HCT116 (cell line): Measurements from ENCODE around the gene XPO4. TPM values are rescaled to one million over a fixed set of nuclear protein-coding genes. Genes with fewer than 3 reads are reported as not detected.

ENCODE experiments used
- ATAC-seq: fragments of 200-7000 bp; cut with Tn5 transposase; 2 replicates; pipeline ENCODE4 v1.9.1; 2020; ENCODE audit warnings: mild to moderate bottlenecking, moderate library complexity
- BruUV-seq: library from RNA; stranded (reverse); fragments of 400-500 nt; replicated peaks from 2 replicates; lab custom pipeline; 2021; lab: Mats Ljungman, UMichigan
- CTCF ChIA-PET: fragments of 300-600 bp; sonication (Branson Sonifier 250); formaldehyde crosslinking; loops from one replicate; lab custom pipeline; 2021; ENCODE audit warnings: antibody characterized with exemption; lab: Charles Lee
- POLR2A ChIA-PET: fragments of 300-600, 350-600 bp; sonication (Branson Sonifier 250); formaldehyde crosslinking; loops from one replicate; lab custom pipeline; 2021; ENCODE audit warnings: antibody characterized with exemption; lab: Charles Lee
- RAD21 ChIA-PET, 2 experiments: fragments of 300-600 bp; sonication (Branson Sonifier 250); formaldehyde crosslinking; loops; one replicate each; lab custom pipeline; 2023; ENCODE audit warnings: low total read pairs in 2 of 2; ENCODE audit not compliant: uncharacterized antibody in 2 of 2, unreplicated experiment in 2 of 2, low non-redundant PET in 1 of 2; lab: Charles Lee
- DNase-seq: peaks from one replicate; pipeline ENCODE4 v3.0.0-alpha.2; 2010; ENCODE audit warnings: low read depth, low spot score
- H2AFZ ChIP-seq: fragments of 200-600 bp; shearing (Covaris generic), sonication (generic); 2 replicates; pipeline ENCODE4 v1.6.1; 2017; ENCODE audit warnings: low read depth, mixed run types, mixed read lengths, antibody characterized with exemption, low read length; ENCODE audit not compliant: poor library complexity, severe bottlenecking
- H3K27ac ChIP-seq: 2 replicates; pipeline ENCODE4 v1.5.1; 2012; ENCODE audit warnings: low read depth, low read length
- H3K27me3 ChIP-seq: fragments of 200-600 bp; sonication (generic); 2 replicates; pipeline ENCODE4 v1.6.1; 2016; ENCODE audit warnings: mixed run types, low read length, mixed read lengths; ENCODE audit not compliant: insufficient read depth
- H3K36me3 ChIP-seq, 2 experiments: fragments of 200-500 bp in 1 of 2; fragments of 200-600 bp in 1 of 2; sonication (Bioruptor generic) in 1 of 2; sonication (generic) in 1 of 2; 2 replicates each; pipeline versions ENCODE4 v1.5.1 to v1.6.1; 2014 to 2016; ENCODE audit warnings: low read length in 2 of 2, inconsistent platforms in 1 of 2, mixed read lengths in 1 of 2, mixed run types in 1 of 2; ENCODE audit not compliant: insufficient read depth in 2 of 2, control insufficient read depth in 1 of 2
- H3K4me1 ChIP-seq, 2 experiments: fragments of 200-600 bp in 1 of 2; sonication (generic) in 1 of 2; 2 replicates each; pipeline versions ENCODE4 v1.5.1 to v1.6.1; 2012 to 2017; ENCODE audit warnings: low read length in 2 of 2, inconsistent platforms in 1 of 2, mild to moderate bottlenecking in 1 of 2, mixed read lengths in 1 of 2, mixed run types in 1 of 2, moderate library complexity in 1 of 2; ENCODE audit not compliant: insufficient read depth in 2 of 2, control insufficient read depth in 1 of 2
- H3K4me2 ChIP-seq: fragments of 200-600 bp; sonication (generic); 2 replicates; pipeline ENCODE4 v1.6.1; 2017; ENCODE audit warnings: mixed run types, low read length, mixed read lengths
- H3K4me3 ChIP-seq, 2 experiments: fragments of 200-600 bp in 1 of 2; sonication (generic) in 1 of 2; replicated peaks in 1 of 2; 2 replicates each; pipeline ENCODE4 v1.5.1; 2011 to 2016; ENCODE audit warnings: low read length in 2 of 2, control low read depth in 1 of 2, low read depth in 1 of 2, mild to moderate bottlenecking in 1 of 2, mixed read lengths in 1 of 2, mixed run types in 1 of 2
- H3K79me2 ChIP-seq: fragments of 200-600 bp; sonication (generic); 2 replicates; pipeline ENCODE4 v1.6.1; 2017; ENCODE audit warnings: mild to moderate bottlenecking, mixed run types, low read length, moderate library complexity, mixed read lengths; ENCODE audit not compliant: insufficient read depth
- H3K9ac ChIP-seq: fragments of 200-600 bp; sonication (generic); 2 replicates; pipeline ENCODE4 v1.6.1; 2016; ENCODE audit warnings: low read length, mixed read lengths
- H3K9me2 ChIP-seq: fragments of 200-600 bp; sonication (generic), shearing (Covaris generic); 2 replicates; pipeline ENCODE4 v1.6.1; 2017; ENCODE audit warnings: mixed run types, mild to moderate bottlenecking, moderate library complexity; ENCODE audit not compliant: insufficient read depth
- H3K9me3 ChIP-seq, 2 experiments: fragments of 200-500 bp in 1 of 2; fragments of 200-600 bp in 1 of 2; sonication (Bioruptor generic) in 1 of 2; sonication (generic) in 1 of 2; 2 replicates each; pipeline ENCODE4 v1.6.1; 2014 to 2017; ENCODE audit warnings: low read length in 2 of 2, mixed read lengths in 2 of 2, inconsistent platforms in 1 of 2, low read depth in 1 of 2, mild to moderate bottlenecking in 1 of 2, mixed run types in 1 of 2, moderate library complexity in 1 of 2; ENCODE audit not compliant: control insufficient read depth in 1 of 2, insufficient read depth in 1 of 2
- H4K20me1 ChIP-seq: fragments of 200-600 bp; sonication (generic), shearing (Covaris generic); 2 replicates; pipeline ENCODE4 v1.6.1; 2017; ENCODE audit warnings: mixed run types, mild to moderate bottlenecking, moderate library complexity; ENCODE audit not compliant: insufficient read depth
- ATF3 ChIP-seq: IDR thresholded peaks from 2 replicates; pipeline ENCODE4 v1.6.1; 2012
- CBX3 ChIP-seq: IDR thresholded peaks from 2 replicates; pipeline ENCODE4 v1.6.1; 2012; ENCODE audit warnings: low read depth
- CEBPB ChIP-seq: IDR thresholded peaks from 2 replicates; pipeline ENCODE4 v1.6.1; 2012; ENCODE audit warnings: low read depth
- EGR1 ChIP-seq: IDR thresholded peaks from 2 replicates; pipeline ENCODE4 v1.6.1; 2012; ENCODE audit warnings: low read depth
- EZH2 ChIP-seq: fragments of 200-600 bp; sonication (generic); IDR thresholded peaks from 2 replicates; pipeline ENCODE4 v1.6.1; 2017; ENCODE audit warnings: antibody characterized with exemption, mixed run types
- FOSL1 ChIP-seq: IDR thresholded peaks from 2 replicates; pipeline ENCODE4 v1.6.1; 2012; ENCODE audit warnings: low read depth
- JUND ChIP-seq: IDR thresholded peaks from 2 replicates; pipeline ENCODE4 v1.6.1; 2012
- POLR2A ChIP-seq: IDR thresholded peaks from 2 replicates; pipeline ENCODE4 v1.7.0; 2011; ENCODE audit warnings: borderline replicate concordance; ENCODE audit not compliant: insufficient read depth, insufficient read length; ENCODE audit errors: extremely low read depth
- POLR2AphosphoS5 ChIP-seq: IDR thresholded peaks from 2 replicates; pipeline ENCODE4 v1.6.1; 2011; ENCODE audit warnings: mild to moderate bottlenecking, low read depth, low read length, moderate library complexity
- TCF7L2 ChIP-seq: IDR thresholded peaks from 2 replicates; pipeline ENCODE4 v1.7.0; 2011; ENCODE audit warnings: borderline replicate concordance, inconsistent platforms; ENCODE audit not compliant: insufficient read depth, insufficient read length; ENCODE audit errors: extremely low read depth
- ZBTB33 ChIP-seq: IDR thresholded peaks from 2 replicates; pipeline ENCODE4 v1.6.1; 2011; ENCODE audit warnings: mild to moderate bottlenecking, low read length, moderate library complexity; ENCODE audit not compliant: insufficient replicate concordance; ENCODE audit errors: extremely low read depth
- intact Hi-C: fragments of 100-400 bp; cut with micrococcal nuclease; formaldehyde crosslinking; loops from 2 replicates; pipeline ENCODE4 v1.10.0; 2022
- total RNA-seq: library from RNA; stranded (reverse); gene quantifications from one replicate; pipeline ENCODE4 v1.2.1, GENCODE V29; 2021; ENCODE audit not compliant: unreplicated experiment
- TF ChIP-seq, protein P1 (sequence below): IDR thresholded peaks from 2 replicates; pipeline ENCODE4 v1.6.1; 2012; ENCODE audit warnings: low read depth

Gene XPO4
- total RNA-seq, 1 experiment from 2014 or later: 29.7 TPM

GRCh38 chr13:20894245-20894644, 8.3 kb downstream of the XPO4 start (continued):
- TF ChIP-seq ZBTB33 (no peak), POLR2AphosphoS5 (no peak), CEBPB (no peak)
- TF ChIP-seq, all 23 proteins: peak for 0

- H3K4me3 ChIP-seq: no peak overlapping the region
- CTCF ChIA-PET: no interaction called here
- H3K4me2 ChIP-seq: no peak overlapping the region
- ATAC-seq: no peak
- H2AFZ ChIP-seq: no peak overlapping the region
- POLR2A ChIA-PET: interaction anchor here (1.1 kb wide), 1 partner anchor 9 kb away, joined by 3 read pairs; no protein-coding TSS in a partner anchor
- peaks cover 17% of the 10 kb centered on the region; the same call in 1 of the 2 replicates for H4K20me1 ChIP-seq
- H3K27ac ChIP-seq: no peak overlapping the region
- H3K27me3 ChIP-seq: no peaks in the 10 kb centered on the region
- peaks cover 100% of the 10 kb centered on the region for H3K79me2 ChIP-seq
- DNase-seq: no peak
- no peaks in the 10 kb centered on the region for H3K4me1 ChIP-seq
- intact Hi-C loops: no loop called here
- no peaks in the 10 kb centered on the region for H3K9me2 ChIP-seq
- H3K9me3 ChIP-seq: no peaks in the 10 kb centered on the region
- no peaks in the 10 kb centered on the region for H3K36me3 ChIP-seq
- no peak overlapping the region for H3K9ac ChIP-seq
- TF ChIP-seq TCF7L2 (no peak), EGR1 (no peak), POLR2AphosphoS5 (no peak), POLR2A (no peak), ATF3 (no peak), EZH2 (no peak), FOSL1 (no peak), JUND (no peak), CEBPB (no peak), CBX3 (no peak)
- TF ChIP-seq, protein P1, sequence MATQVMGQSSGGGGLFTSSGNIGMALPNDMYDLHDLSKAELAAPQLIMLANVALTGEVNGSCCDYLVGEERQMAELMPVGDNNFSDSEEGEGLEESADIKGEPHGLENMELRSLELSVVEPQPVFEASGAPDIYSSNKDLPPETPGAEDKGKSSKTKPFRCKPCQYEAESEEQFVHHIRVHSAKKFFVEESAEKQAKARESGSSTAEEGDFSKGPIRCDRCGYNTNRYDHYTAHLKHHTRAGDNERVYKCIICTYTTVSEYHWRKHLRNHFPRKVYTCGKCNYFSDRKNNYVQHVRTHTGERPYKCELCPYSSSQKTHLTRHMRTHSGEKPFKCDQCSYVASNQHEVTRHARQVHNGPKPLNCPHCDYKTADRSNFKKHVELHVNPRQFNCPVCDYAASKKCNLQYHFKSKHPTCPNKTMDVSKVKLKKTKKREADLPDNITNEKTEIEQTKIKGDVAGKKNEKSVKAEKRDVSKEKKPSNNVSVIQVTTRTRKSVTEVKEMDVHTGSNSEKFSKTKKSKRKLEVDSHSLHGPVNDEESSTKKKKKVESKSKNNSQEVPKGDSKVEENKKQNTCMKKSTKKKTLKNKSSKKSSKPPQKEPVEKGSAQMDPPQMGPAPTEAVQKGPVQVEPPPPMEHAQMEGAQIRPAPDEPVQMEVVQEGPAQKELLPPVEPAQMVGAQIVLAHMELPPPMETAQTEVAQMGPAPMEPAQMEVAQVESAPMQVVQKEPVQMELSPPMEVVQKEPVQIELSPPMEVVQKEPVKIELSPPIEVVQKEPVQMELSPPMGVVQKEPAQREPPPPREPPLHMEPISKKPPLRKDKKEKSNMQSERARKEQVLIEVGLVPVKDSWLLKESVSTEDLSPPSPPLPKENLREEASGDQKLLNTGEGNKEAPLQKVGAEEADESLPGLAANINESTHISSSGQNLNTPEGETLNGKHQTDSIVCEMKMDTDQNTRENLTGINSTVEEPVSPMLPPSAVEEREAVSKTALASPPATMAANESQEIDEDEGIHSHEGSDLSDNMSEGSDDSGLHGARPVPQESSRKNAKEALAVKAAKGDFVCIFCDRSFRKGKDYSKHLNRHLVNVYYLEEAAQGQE: no peak
- RAD21 ChIA-PET: no interaction called here
- BruUV-seq: no TSS peak
Measured at GRCh38 chr13:20891768-20892167, 10.8 kb downstream of the XPO4 start.
